NCI-H1417 treated with DMSO at 0.1 percent for 48 hours (cell line): ENCODE results near the gene SARDH.
A peak's percentile ranks its signal among the peaks of the same experiment; 100 is the strongest.

Experiments
- DNase-seq: peaks from one replicate; lab custom pipeline; 2025; lab: John Stamatoyannopoulos, UW

SARDH gene

DNA sequence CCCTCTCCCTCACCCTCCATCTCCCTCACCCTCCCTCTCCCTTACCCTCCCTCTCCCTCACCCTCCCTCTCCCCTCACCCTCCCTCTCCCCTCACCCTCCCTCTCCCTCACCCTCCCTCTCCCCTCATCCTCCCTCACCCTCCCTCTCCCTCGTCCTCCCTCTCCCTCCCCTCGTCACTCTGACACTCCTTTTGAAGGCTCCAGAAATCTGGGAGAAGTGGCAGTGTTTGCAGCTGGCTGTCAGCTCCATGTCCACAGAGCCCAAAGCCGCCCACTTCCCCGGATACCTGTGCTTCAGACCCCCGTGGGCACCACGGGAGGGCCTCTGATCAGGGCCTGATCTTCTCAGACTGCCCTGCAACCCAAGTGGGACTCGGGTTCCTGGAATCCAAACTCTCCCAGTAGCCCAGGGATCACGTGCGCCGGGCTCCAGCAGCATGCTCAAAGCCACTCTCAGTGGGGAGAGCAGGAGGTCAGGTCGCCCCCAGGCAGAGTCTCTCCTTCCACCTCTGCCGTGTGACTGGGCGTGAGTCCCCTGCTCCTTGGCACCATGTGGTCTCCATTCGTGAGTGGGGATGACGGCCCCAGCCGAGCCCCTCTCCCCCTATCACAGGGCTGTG is 68.9 kb downstream of the SARDH start:
- no peak for DNase-seq

GRCh38 chr9:133667759-133668450 is 70.2 kb downstream of the SARDH start:
- no peak for DNase-seq

- DNase-seq: no peak
Observed at GRCh38 chr9:133666845-133667244, 71.3 kb downstream of the SARDH start.

- DNase-seq: no peak
Observed at GRCh38 chr9:133666387-133666786, 71.8 kb downstream of the SARDH start.

DNA sequence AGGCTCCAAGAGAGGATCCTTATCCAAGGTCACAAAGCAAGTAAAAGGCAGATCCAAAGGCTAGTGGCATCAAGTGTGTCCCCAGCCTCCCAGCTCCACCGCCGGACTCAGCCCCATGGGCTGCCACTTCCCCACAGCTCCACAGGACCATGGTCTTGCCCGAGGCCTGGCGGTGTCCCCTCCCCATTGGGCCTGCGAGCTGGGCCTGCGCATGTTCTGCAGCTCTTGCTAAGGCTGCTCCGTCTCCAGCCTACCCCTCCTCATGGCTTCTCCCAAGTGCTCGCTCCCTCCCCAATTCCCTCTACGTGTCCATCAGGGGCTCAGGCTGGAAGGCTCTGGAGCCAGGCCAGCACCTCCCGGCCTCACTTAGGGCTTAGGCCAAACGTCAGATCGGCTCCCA is 72.6 kb downstream of the SARDH start:
- no peak for DNase-seq

- DNase-seq: no peak
Observed at GRCh38 chr9:133665096-133665495, 73.1 kb downstream of the SARDH start.

DNA sequence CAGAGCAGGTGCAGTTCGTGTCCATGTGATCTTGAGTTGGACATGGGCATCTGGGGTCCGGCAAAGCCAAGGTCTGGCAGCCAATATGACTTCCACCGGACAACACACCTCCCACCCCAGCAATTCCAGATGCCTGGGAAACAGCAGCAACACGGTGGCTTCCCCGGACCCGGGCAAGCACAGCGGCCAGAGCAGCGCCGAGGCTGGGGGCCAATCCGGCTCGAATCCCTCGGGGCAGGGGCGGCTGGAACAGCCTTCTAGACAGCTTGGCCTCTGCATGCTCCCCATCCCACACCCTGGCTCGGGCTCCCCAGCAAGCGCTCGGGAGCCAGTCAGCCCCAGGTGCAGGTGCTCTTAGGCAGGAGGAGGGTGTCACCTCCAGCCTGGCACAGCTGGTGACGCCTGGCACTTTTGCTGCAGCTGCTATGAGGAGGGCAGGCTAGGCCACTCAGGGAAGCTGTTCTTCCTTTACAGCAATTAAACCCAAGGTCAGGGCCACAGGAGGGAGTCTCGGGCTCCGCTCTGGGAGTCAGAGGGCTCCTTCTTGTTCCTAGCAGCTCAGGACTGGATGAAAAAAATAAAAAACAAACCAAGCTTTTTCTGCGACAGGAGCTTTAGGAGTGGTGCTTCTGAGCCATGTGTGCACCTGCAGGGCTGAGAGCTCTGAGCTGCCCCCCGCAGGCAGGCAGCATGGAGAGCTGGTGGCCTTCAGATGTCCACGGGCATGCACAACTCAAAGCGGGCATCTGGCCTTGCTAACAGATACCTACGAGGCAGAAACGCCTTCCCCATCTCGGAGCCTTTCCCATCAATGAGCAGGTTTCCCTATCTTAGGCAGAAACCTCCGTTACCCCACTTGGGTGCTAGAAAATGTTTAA is 73.7 kb downstream of the SARDH start:
- DNase-seq: peak; percentile 54

- no peak for DNase-seq
Observed at GRCh38 chr9:133661846-133662540, 76.2 kb downstream of the SARDH start.

DNA sequence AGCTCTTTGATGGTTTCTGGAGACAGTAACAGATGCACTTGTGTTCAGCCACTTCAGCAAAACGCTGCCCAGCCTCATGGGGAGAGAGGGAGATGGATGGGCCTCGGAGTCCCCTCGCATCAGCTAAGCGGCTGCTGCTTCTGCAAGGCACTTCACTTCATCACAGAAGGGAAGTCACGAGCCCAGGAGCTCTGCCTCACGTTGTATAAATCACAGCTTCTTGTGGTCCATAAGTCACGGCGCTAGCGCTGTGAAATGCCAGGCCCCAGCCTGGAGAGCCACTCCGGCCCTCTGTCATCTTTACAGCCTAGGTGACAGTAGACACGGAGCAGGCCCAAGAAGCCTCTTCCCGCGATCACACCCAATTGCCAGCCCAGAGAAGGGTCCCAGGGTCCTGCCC is 78.6 kb downstream of the SARDH start:
- DNase-seq: no peak

- no peak for DNase-seq
Observed at GRCh38 chr9:133658442-133659431, 79.4 kb downstream of the SARDH start.

GRCh38 chr9:133657120-133657661 is 81.0 kb downstream of the SARDH start:
- DNase-seq: no peak

DNA sequence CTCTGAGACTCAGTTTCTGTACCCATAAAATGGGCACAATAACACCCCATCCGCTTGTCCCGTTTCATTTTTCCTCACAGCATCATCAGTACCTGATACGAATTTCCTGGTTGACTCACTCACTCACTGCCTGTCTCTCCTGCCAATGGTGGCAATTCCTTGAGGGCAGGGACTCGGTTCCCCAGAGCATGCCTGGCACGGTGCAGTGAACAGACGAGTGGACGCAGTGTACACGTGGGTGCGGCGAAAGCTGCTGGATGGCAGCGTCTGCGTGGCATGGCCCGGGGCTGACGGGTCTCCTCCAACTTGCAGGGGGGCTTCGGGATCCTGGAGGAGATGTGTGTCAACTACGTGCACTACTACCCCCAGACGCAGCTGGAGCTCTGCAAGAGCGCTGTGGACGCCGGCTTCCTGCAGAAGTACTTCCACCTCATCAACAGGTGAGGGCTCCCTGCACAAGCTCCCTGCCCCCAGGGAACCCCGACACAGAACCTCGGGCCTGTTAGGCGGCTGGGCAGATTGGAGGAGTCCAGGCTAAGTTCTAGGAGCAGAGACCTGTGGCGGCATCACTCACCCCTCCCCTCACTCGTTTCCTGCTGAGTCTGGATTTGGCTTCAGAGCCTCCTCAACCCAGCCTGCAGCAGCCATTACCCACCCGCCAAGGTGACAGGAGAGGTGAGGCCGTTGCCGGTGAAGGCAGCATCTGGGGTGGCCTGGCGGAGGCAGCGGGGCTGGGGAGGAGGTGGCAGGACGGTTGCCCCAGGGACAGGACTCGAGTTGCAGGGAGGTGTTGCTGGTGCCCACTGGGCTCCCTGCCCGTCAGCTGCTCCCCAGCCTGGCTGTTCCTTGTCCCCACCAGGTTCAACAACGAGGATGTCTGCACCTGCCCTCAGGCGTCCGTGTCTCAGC is 81.7 kb downstream of the SARDH start:
- no peak for DNase-seq

GRCh38 chr9:133655701-133656100 is 82.5 kb downstream of the SARDH start:
- no peak for DNase-seq

GRCh38 chr9:133654736-133655657 is 83.2 kb downstream of the SARDH start:
- no peak for DNase-seq

DNA sequence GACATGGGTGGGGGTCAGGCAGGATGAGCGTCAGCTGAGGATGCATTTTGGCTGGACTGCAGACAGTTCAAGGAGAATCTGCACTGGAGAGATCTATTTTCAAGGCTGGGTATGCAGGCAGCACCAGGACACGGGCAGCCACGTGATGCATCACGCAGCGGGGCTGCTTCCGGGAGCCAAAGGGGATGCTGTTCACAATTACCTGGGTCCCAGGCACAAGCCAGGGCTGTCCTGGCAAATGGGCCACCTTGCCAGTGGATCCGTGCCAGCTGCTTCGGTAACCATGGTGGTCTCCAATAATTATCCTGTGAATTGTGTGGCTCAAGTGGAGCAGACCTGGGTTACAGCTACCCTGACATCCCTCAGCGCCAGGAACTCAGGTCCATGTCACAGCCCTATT is 84.5 kb downstream of the SARDH start:
- no peak for DNase-seq

- DNase-seq: no peak
Observed at GRCh38 chr9:133650026-133650425, 88.1 kb downstream of the SARDH start.

DNA sequence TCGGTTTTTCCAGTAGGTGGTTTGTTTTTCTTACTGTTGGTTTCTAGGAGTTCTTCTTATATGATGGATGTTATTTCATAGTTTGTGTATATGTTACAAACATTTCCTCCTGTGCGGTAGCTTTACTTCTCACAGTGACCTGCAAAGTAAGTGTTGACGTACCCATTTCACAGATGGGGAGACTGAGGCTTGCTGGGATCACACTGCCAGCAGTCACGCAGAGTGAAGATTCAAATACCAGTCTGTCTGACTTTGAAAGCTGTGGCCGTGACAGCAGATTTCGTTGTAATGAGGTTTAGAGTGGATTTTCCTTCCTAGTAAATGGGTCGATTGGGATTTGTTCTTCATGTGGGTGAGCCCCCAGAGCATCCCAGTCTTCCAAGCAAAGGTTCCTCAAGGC is 89.0 kb downstream of the SARDH start:
- DNase-seq: no peak

DNA sequence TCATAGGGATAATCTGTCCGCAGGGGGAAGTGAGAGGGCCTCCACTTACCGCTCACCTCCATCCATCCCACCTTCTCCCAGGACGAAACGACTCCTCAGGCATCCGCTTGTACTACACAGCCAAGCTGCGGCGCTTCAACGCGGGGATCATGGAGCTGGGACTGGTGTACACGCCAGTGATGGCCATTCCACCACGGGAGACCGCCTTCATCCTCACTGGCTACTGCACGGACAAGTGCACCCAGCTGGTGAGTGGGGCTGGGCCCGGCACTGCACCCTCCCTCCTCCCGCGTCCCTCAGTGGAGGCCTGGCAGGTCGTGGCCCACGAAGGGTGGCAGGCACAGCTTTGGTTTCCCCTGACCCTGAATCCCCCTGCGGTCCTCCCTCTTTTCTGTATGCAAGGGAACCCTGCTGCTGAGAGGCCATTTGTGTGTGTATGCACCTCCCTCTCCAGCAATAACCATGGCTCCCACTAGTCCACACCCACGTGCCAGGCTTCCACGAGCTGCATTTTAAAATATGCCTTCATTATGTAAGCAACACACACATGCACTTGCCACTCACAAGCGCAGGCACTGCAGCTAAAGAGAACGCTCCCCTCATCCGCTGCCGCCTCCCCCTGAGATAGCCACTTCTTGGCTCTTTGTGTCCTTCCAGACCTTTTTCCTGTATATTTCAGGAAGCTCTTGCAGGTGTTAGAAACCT is 90.2 kb downstream of the SARDH start:
- no peak for DNase-seq
